HEK293 (cell line): ENCODE data around the gene PLEKHG2.

Experiments
- CTCF ChIA-PET: fragments of 350-600 bp; formaldehyde crosslinking; extraction: SDS; loops from one replicate; lab custom pipeline; 2021; ENCODE audit warnings: antibody characterized with exemption; lab: Yijun Ruan, JAX
- POLR2A ChIA-PET: fragments of 300-600 bp; formaldehyde crosslinking; extraction: SDS; loops from one replicate; lab custom pipeline; 2020; ENCODE audit warnings: antibody characterized with exemption, inconsistent platforms; lab: Yijun Ruan, JAX
- H3K27ac ChIP-seq: fragments of 200-500 bp; sonication (Bioruptor generic); 2 replicates; pipeline ENCODE4 v1.5.1; 2014; ENCODE audit warnings: low read depth, low read length, control low read depth, inconsistent platforms; ENCODE audit errors: extremely low read depth
- H3K36me3 ChIP-seq, 2 experiments: fragments of 200-500 bp in 1 of 2; sonication (Bioruptor generic) in 1 of 2; 1 replicate in 1 of 2; 2 replicates in 1 of 2; pipeline ENCODE4 v1.5.1; 2014 to 2017; ENCODE audit warnings: inconsistent platforms in 2 of 2, low read length in 2 of 2; ENCODE audit not compliant: control insufficient read depth in 2 of 2, insufficient read depth in 1 of 2
- H3K4me1 ChIP-seq: fragments of 200-500 bp; sonication (Bioruptor generic); 2 replicates; pipeline ENCODE4 v1.5.1; 2014; ENCODE audit warnings: mild to moderate bottlenecking, low read length, inconsistent platforms; ENCODE audit not compliant: control insufficient read depth, insufficient read depth
- H3K4me3 ChIP-seq: 2 replicates; pipeline ENCODE4 v1.5.1; 2011; ENCODE audit warnings: low read depth, mild to moderate bottlenecking, control low read depth, low read length, moderate library complexity
- H3K9me3 ChIP-seq: fragments of 200-500 bp; sonication (Bioruptor generic); 2 replicates; pipeline ENCODE4 v1.5.1; 2014; ENCODE audit warnings: low read depth, low read length, inconsistent platforms; ENCODE audit not compliant: control insufficient read depth, insufficient read depth
- ATF2 ChIP-seq: fragments of 450-650 bp; formaldehyde crosslinking; IDR thresholded peaks from 2 replicates; pipeline ENCODE4 v1.5.1; 2016; ENCODE audit warnings: missing biosample characterization, missing genetic modification characterization, low read depth
- GLI4 ChIP-seq: fragments of 450-650 bp; formaldehyde crosslinking; IDR thresholded peaks from 2 replicates; pipeline ENCODE4 v1.5.1; 2016; ENCODE audit warnings: missing biosample characterization, missing genetic modification characterization
- GLIS1 ChIP-seq: fragments of 450-650 bp; formaldehyde crosslinking; IDR thresholded peaks from 2 replicates; pipeline ENCODE4 v1.5.1; 2016; ENCODE audit warnings: missing biosample characterization, missing genetic modification characterization
- OSR2 ChIP-seq: fragments of 450-650 bp; formaldehyde crosslinking; IDR thresholded peaks from 2 replicates; pipeline ENCODE4 v1.5.1; 2016; ENCODE audit warnings: missing biosample characterization, missing genetic modification characterization
- SCRT1 ChIP-seq: fragments of 450-650 bp; formaldehyde crosslinking; IDR thresholded peaks from 2 replicates; pipeline ENCODE4 v1.5.1; 2016; ENCODE audit warnings: missing biosample characterization, missing genetic modification characterization, borderline replicate concordance
- ZBTB1 ChIP-seq: fragments of 450-650 bp; formaldehyde crosslinking; IDR thresholded peaks from 2 replicates; pipeline ENCODE4 v1.5.1; 2016; ENCODE audit warnings: missing biosample characterization, missing genetic modification characterization
- ZBTB17 ChIP-seq: fragments of 450-650 bp; formaldehyde crosslinking; IDR thresholded peaks from 2 replicates; pipeline ENCODE4 v1.5.1; 2016; ENCODE audit warnings: missing biosample characterization, missing genetic modification characterization
- ZEB2 ChIP-seq: fragments of 450-650 bp; formaldehyde crosslinking; IDR thresholded peaks from 2 replicates; pipeline ENCODE4 v1.5.1; 2016; ENCODE audit warnings: missing biosample characterization, missing genetic modification characterization
- ZFHX2 ChIP-seq: fragments of 450-650 bp; formaldehyde crosslinking; conservative IDR thresholded peaks from 2 replicates; pipeline ENCODE4 v1.5.1; 2016; ENCODE audit warnings: missing biosample characterization, missing genetic modification characterization
- ZNF202 ChIP-seq: fragments of 450-650 bp; formaldehyde crosslinking; IDR thresholded peaks from 2 replicates; pipeline ENCODE4 v1.5.1; 2016; ENCODE audit warnings: missing biosample characterization, missing genetic modification characterization, borderline replicate concordance
- ZNF211 ChIP-seq: fragments of 450-650 bp; formaldehyde crosslinking; IDR thresholded peaks from 2 replicates; pipeline ENCODE4 v1.5.1; 2016; ENCODE audit warnings: low read depth, missing biosample characterization, missing genetic modification characterization
- ZNF221 ChIP-seq: fragments of 450-650 bp; formaldehyde crosslinking; IDR thresholded peaks from 2 replicates; pipeline ENCODE4 v1.5.1; 2017; ENCODE audit warnings: missing biosample characterization, missing genetic modification characterization, borderline replicate concordance
- ZNF391 ChIP-seq: fragments of 450-650 bp; formaldehyde crosslinking; IDR thresholded peaks from 2 replicates; pipeline ENCODE4 v1.5.1; 2016; ENCODE audit warnings: low read depth, missing biosample characterization, missing genetic modification characterization, borderline replicate concordance
- ZNF394 ChIP-seq: fragments of 450-650 bp; formaldehyde crosslinking; IDR thresholded peaks from 2 replicates; pipeline ENCODE4 v1.5.1; 2016; ENCODE audit warnings: missing biosample characterization, missing genetic modification characterization, mild to moderate bottlenecking, moderate library complexity, borderline replicate concordance
- ZNF530 ChIP-seq: fragments of 450-650 bp; formaldehyde crosslinking; IDR thresholded peaks from 2 replicates; pipeline ENCODE4 v1.5.1; 2016; ENCODE audit warnings: low read depth, missing biosample characterization, missing genetic modification characterization
- ZNF560 ChIP-seq: fragments of 450-650 bp; formaldehyde crosslinking; IDR thresholded peaks from 2 replicates; pipeline ENCODE4 v1.5.1; 2017; ENCODE audit warnings: missing biosample characterization, missing genetic modification characterization, borderline replicate concordance
- ZNF639 ChIP-seq: fragments of 450-650 bp; formaldehyde crosslinking; IDR thresholded peaks from 2 replicates; pipeline ENCODE4 v1.5.1; 2016; ENCODE audit warnings: missing biosample characterization, missing genetic modification characterization
- ZNF692 ChIP-seq: fragments of 450-650 bp; formaldehyde crosslinking; IDR thresholded peaks from 2 replicates; pipeline ENCODE4 v1.5.1; 2016; ENCODE audit warnings: missing biosample characterization, missing genetic modification characterization
- ZNF747 ChIP-seq: fragments of 450-650 bp; formaldehyde crosslinking; IDR thresholded peaks from 2 replicates; pipeline ENCODE4 v1.5.1; 2016; ENCODE audit warnings: missing biosample characterization, missing genetic modification characterization
- ZNF830 ChIP-seq: fragments of 450-650 bp; IDR thresholded peaks from 2 replicates; pipeline ENCODE4 v1.5.0; 2018; ENCODE audit warnings: missing biosample characterization, missing genetic modification characterization, low read depth, mild to moderate bottlenecking, moderate library complexity
- TF ChIP-seq, protein P1 (sequence below): fragments of 450-650 bp; formaldehyde crosslinking; IDR thresholded peaks from 2 replicates; pipeline ENCODE4 v1.5.1; 2016; ENCODE audit warnings: missing biosample characterization, missing genetic modification characterization
- TF ChIP-seq, protein P2 (sequence below): fragments of 450-650 bp; formaldehyde crosslinking; IDR thresholded peaks from 2 replicates; pipeline ENCODE4 v1.5.1; 2016; ENCODE audit warnings: missing biosample characterization, missing genetic modification characterization
- TF ChIP-seq, protein P3 (sequence below): fragments of 450-650 bp; formaldehyde crosslinking; IDR thresholded peaks from 2 replicates; pipeline ENCODE4 v1.5.1; 2017; ENCODE audit warnings: missing biosample characterization, missing genetic modification characterization
- TF ChIP-seq, protein P4 (sequence below): fragments of 450-650 bp; formaldehyde crosslinking; optimal IDR thresholded peaks from 2 replicates; pipeline ENCODE3; 2016; ENCODE audit warnings: missing biosample characterization, mild to moderate bottlenecking, missing genetic modification characterization

The PLEKHG2 gene

GRCh38 chr19:39438270-39438934 is 25.9 kb downstream of the PLEKHG2 start (continued):
- TF ChIP-seq ZBTB1 (tag by site-specific recombination) (no peak), GLIS1 (tag by site-specific recombination) (peak; percentile 60; the same call in 1 of the 2 replicates), ZNF639 (no peak), ZNF202 (tag by site-specific recombination) (no peak), ZNF221 (tag by site-specific recombination) (no peak), ZNF747 (tag by site-specific recombination) (no peak), ATF2 (tag by site-specific recombination) (peak; percentile 35; the same call in 1 of the 2 replicates), ZNF391 (no peak), ZFHX2 (no peak), ZNF692 (tag by site-specific recombination) (peak; percentile 33; the same call in 1 of the 2 replicates), ZBTB17 (tag by site-specific recombination) (peak; percentile 84)
- TF ChIP-seq, protein P1, sequence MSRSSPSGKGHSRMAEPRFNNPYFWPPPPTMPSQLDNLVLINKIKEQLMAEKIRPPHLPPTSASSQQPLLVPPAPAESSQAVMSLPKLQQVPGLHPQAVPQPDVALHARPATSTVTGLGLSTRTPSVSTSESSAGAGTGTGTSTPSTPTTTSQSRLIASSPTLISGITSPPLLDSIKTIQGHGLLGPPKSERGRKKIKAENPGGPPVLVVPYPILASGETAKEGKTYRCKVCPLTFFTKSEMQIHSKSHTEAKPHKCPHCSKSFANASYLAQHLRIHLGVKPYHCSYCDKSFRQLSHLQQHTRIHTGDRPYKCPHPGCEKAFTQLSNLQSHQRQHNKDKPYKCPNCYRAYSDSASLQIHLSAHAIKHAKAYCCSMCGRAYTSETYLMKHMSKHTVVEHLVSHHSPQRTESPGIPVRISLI (tag by site-specific recombination) = peak; percentile 90
- TF ChIP-seq, protein P2, sequence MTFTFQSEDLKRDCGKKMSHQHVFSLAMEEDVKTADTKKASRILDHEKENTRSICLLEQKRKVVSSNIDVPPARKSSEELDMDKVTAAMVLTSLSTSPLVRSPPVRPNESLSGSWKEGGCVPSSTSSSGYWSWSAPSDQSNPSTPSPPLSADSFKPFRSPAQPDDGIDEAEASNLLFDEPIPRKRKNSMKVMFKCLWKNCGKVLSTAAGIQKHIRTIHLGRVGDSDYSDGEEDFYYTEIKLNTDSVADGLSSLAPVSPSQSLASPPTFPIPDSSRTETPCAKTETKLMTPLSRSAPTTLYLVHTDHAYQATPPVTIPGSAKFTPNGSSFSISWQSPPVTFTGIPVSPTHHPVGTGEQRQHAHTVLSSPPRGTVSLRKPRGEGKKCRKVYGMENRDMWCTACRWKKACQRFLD = no peak
- TF ChIP-seq, all 188 proteins: peak for 23

- ChIA-PET POLR2A (interaction anchor here (0.6 to 8.1 kb wide), 32 partner anchors 9 to 981 kb away, joined by 3 to 199 read pairs (median 4); partner anchors contain the start of genes EID2B, MED29, PAF1 and RPS16), CTCF (interaction anchor here (0.5 to 3.5 kb wide), 10 partner anchors 12 to 1106 kb away, joined by 3 to 9 read pairs (median 3); partner anchors contain the start of genes EID2B and TIMM50)
- H3K4me1 ChIP-seq = peaks cover 23% of the 10 kb centered on the region
- H3K4me3 ChIP-seq = peak overlapping the region; percentile 57
- peaks cover 27 to 48% of the 10 kb centered on the region in 2 experiments for H3K36me3 ChIP-seq
- peak overlapping the region; percentile 98 for H3K27ac ChIP-seq
- no peaks in the 10 kb centered on the region; the same call in 1 of the 2 replicates for H3K9me3 ChIP-seq
- no peak for TF ChIP-seq GLI4 (tag by site-specific recombination)
- TF ChIP-seq, protein P3, sequence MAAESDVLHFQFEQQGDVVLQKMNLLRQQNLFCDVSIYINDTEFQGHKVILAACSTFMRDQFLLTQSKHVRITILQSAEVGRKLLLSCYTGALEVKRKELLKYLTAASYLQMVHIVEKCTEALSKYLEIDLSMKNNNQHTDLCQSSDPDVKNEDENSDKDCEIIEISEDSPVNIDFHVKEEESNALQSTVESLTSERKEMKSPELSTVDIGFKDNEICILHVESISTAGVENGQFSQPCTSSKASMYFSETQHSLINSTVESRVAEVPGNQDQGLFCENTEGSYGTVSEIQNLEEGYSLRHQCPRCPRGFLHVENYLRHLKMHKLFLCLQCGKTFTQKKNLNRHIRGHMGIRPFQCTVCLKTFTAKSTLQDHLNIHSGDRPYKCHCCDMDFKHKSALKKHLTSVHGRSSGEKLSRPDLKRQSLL (tag by site-specific recombination) = peak; percentile 54
- TF ChIP-seq ZNF530 (tag by site-specific recombination) = no peak
- peak; percentile 37; the same call in 1 of the 2 replicates for TF ChIP-seq ZNF394
- no peak for TF ChIP-seq ZNF830 (tag by site-specific recombination)
- no peak for TF ChIP-seq ZNF211
- TF ChIP-seq ZEB2 (tag by site-specific recombination) = no peak; the same call in 1 of the 2 replicates
- TF ChIP-seq, protein P1 (tag by site-specific recombination) = no peak
- TF ChIP-seq SCRT1 (tag by site-specific recombination) = peak; percentile 7; the same call in 1 of the 2 replicates
- no peak for TF ChIP-seq OSR2 (tag by site-specific recombination)
- TF ChIP-seq ZNF560 (tag by site-specific recombination) = no peak
- TF ChIP-seq, protein P4, sequence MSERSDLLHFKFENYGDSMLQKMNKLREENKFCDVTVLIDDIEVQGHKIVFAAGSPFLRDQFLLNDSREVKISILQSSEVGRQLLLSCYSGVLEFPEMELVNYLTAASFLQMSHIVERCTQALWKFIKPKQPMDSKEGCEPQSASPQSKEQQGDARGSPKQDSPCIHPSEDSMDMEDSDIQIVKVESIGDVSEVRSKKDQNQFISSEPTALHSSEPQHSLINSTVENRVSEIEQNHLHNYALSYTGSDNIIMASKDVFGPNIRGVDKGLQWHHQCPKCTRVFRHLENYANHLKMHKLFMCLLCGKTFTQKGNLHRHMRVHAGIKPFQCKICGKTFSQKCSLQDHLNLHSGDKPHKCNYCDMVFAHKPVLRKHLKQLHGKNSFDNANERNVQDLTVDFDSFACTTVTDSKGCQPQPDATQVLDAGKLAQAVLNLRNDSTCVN (tag by site-specific recombination) = no peak
Observed at GRCh38 chr19:39444598-39445195, 32.2 kb downstream of the PLEKHG2 start.
